Fibroblast of the conjunctiva (primary cell): Measurements from ENCODE around the gene SNUPN.
"Not testable (repeated sequence)": the region's sequence is repeated elsewhere in the genome, so short reads cannot be mapped to it uniquely, and the experiment has no call there.

ENCODE experiments used
- DNase-seq: peaks from one replicate; pipeline ENCODE4 v3.0.0-alpha.2; 2010; ENCODE audit warnings: low read depth

Gene SNUPN

DNA sequence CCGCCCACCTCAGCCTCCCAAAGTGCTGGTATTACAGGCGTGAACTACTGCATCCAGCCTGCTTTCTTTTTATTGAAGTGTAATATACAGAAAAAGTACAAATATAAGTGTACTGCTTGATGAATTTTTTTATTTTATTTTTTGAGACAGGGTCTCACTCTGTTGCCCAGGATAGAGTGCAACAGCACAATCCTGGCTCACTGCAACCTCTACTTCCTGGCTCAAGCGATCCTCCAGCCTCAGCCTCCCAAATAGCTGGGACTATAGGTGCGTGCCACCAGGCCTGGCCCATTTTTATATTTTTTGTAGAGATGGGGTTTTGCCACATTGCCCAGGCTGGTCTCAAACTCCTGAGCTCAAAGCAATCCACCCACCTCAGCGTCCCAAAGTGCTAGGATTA, 42.6 kb downstream of the SNUPN start:
- not testable (repeated sequence) for DNase-seq

DNA sequence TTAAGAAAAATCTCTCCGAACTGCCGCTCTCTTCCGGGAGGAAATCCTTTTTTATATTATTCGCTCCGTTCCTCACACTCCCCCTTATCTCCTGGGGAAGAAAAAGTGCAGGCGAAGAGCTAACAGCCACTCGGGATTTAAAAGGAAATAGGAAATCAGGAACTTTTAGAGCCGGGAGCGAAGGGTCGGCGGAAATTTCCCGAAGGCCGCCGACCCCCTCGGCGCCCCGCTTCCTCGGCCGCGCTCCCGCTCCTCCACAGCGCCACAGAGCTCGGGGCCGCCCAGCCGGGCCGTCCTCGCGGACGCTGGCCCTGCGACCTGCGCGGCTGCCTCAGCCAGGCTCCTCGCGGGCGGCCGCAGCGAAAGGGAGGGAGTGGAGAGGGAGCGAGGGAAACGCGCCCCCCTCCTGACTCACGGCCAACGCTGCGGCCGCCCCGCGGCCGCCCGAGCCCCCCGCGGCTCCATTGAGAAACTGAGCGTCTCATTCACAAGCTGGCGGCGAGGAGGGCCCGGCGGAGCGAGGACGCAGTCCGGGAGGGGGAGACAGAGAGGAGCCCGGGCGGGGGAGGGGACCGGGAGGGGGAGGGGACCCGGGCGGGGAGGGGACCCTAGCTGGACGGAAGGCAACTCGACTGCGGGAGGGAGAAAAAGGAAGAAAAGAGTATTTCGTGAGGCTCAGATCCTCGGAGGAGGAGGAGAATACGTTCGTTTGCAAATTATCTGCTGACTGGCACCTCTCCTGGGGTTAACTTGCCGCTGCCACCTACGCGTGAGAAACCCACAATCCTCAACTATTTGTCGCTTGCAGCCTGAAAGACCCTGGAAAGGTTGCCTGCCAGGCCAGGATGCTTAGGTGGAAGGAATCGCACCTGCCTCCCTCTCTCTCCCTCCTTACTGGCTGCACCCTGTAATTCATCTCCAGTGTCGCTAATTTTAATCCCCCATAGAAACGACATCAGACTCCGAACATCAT, 46.3 kb downstream of the SNUPN start, which contains the start of gene PTPN9:
Gene PTPN9 (minus strand): TSS at position 368 of the 973 bp plus-strand sequence. CDS start 539 bp downstream, outside the sequence.
- DNase-seq, result peak; percentile 48

DNA sequence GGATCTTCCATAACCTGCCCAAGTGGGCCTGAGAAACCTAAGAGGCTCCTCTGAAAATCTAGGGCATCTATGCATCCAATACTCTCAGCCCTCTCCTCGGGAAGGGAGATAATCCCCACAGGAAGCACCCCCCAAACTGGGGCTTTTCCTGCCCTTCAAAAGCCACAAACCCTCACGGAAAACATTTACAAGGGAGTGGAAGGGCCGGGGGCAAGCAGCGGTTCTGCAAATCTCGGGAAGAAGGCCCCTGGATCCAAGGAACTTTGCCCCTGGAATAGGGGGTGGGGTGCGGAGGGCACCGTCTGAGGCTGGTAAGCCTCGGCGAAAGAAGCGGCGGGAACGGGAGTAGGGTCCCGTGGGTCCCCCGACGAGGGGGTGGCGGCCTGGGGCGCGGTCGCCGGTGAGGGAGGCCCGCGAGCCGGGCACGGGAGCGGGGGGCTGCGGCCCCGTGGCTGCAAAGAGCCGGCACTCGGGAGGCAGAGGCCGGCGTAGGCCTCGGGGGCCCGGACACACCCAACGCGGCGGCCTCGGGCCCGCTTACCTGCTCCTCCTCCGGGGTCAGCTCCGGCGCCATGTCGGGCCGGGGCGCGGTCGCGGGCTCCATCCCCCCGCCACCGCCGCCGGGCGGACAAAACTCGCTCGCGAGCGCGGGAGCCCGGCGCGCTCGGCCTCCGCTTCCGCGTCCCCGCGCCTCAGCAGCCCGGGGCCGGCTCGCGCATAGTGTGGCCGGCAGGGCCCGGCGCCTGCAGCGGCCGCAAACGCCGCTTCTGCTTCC, 47.2 kb downstream of the SNUPN start:
- DNase-seq, result no peak

- DNase-seq, result no peak
Measured at GRCh38 chr15:75577401-75578172, 47.9 kb downstream of the SNUPN start.

- DNase-seq, result no peak
Measured at GRCh38 chr15:75573648-75574384, 51.7 kb downstream of the SNUPN start.

DNA sequence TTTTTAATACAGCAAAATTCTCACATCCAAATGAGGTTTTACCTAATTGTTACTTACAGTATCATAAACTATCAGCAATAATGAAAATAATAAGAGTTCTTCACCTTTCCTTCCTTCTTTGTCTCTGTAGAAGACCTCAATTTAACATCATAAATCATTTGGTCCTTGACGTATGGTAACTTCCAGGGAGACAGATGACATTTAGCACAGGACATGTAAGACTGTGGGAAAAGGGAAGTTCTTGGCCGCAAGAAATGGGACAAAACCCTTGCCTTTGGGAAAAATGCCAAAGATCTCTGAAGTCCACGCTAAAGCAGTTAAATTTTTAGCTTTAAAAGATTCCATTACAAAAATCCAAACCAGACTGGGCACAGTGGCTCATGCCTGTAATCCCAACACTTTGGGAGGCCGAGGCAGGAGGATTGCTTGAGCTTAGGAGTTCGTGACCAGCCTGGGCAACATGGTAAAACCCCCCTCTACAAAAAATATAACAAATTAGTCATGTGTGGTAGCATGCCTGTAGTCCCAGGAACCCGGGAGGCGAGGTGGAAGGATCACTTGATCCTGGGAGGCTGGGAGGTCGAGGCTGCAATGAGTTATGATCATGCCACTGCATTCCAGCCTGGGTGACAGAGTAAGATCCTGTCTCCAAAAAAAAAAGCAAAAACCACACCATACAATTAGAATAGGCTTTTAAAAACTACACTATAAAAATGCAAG, 55.2 kb downstream of the SNUPN start:
- no peak for DNase-seq

DNA sequence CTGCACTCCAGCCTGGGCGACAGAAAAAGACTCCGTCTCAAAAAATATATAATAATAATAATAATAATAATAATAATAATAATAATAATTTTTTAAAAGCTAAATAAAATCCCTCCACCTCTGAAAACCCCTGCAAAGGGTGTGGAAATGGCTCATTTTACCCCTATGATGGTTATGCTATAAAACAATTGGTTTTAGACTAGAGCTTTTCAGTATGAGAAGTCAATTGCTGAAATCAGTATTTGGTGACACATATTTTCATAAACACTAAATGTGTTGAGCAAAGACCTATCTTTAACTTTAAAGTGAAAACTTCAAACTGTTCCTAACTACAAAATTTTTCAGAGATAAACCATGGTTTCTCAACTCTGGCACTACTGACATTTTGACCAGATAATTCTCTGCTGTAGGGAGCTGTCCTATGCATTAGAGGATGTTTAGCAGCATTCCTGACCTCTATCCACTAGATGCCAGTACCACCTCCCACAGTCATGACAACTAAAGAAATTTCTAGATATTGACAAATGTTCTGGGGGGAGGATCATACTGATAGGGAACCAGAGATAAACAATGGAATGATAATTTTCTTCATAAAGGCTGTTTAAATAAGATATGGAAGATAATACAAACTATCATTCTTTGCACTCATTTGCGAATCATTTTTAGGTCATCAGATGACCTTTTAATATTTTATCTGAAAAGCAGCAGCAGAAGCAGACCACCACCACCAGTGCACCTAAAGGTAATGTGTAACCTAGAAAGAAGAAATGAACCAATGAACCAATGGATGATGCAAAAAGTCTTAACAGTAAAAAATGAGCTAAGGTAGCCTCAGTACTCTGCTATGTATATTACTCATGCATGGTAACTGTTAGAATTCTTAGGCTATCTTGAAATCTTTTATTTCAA, 60.2 kb downstream of the SNUPN start:
- DNase-seq, result no peak

DNA sequence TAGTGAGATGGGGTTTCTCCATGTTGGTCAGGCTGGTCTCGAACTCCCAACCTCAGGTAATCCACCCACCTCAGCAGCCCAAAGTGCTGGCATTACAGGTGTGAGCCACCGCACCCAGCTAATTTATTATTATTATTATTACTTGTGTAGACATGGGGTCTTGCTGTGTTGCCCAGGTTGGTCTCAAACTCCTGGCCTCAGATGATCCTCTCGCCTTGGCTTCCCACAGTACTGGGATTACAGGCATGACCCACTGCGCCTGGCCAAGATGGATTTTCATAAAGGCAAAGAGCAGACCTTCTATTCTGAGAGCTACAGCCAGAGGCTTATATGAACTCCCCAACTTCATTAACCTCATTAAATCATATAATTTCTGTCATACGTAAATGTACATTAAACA, 63.6 kb downstream of the SNUPN start:
- no peak for DNase-seq

GRCh38 chr15:75559360-75559759, 66.2 kb downstream of the SNUPN start:
- DNase-seq, result not testable (repeated sequence)

DNA sequence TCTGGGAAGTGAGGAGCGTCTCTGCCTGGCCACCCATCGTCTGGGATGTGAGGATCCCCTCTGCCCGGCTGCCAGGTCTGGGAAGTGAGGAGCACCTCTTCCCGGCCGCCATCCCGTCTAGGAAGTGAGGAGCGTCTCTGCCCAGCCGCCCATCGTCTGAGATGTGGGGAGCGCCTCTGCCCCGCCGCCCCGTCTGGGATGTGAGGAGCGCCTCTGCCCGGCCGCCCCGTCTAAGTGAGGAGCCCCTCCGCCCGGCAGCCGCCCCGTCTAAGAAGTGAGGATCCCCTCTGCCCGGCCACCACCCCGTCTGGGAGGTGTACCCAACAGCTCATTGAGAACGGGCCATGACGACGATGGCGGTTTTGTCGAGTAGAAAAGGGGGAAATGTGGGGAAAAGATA, 66.6 kb downstream of the SNUPN start:
- not testable (repeated sequence) for DNase-seq

- peak; percentile 59 for DNase-seq
Measured at GRCh38 chr15:75554717-75555116, 70.8 kb downstream of the SNUPN start.

DNA sequence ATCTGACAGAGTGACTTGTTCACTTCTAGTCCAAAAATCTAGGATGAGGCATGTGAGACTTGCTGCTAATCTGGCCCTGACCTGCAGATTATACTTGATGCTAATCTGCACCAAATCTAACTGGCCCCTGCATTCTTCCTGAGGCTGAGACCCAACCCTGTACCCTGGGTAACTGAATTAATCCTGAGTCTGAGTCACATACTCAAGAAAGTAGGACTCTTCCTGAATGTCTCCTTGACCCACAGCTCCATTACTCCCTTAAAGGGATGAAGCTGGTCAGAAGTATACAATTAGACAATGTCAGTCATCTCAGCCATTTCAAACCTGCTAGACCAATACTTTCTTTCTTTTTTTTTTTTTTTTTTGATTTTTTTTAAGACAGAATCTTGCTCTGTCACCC, 71.9 kb downstream of the SNUPN start:
- no peak for DNase-seq

GRCh38 chr15:75551091-75551490, 74.4 kb downstream of the SNUPN start:
- no peak for DNase-seq
